Right lobe of liver (tissue), 4 donors: ENCODE results near the gene SPRR1A.

ENCODE experiments used
- CTCF ChIP-seq, 4 donors: fragments of 200-600 bp in 3 of 4; fragments of 450-650 bp in 1 of 4; IDR thresholded peaks; one replicate each; pipeline versions ENCODE4 v1.5.1 to v1.8.0; 2016 to 2022; ENCODE audit warnings: antibody characterized with exemption in 4 of 4, mild to moderate bottlenecking in 2 of 4
- POLR2A ChIP-seq: fragments of 450-650 bp; IDR thresholded peaks from one replicate; pipeline ENCODE4 v1.6.1; 2017; ENCODE audit warnings: antibody characterized with exemption, mild to moderate bottlenecking
- donor health status: DM: no; HTN: no; CAD: no.
- donor health status: DM: no; HTN: no; CAD: no.
- donor health status: DM: no; HTN: yes; CAD: no.

- TF ChIP-seq POLR2A (no peak), CTCF (IDR thresholded peaks at IDR 0.05) (no peak)
These were observed 14.0 kb downstream of the SPRR1A start for GRCh38 chr1:152997901-152998300.
